HG03354 (cell line): ENCODE results near the gene GLIPR1L1.
"Not testable (repeated sequence)": the region's sequence is repeated elsewhere in the genome, so short reads cannot be mapped to it uniquely, and the experiment has no call there.

Source experiments
- ATAC-seq: cut with Tn5 transposase; IDR thresholded peaks from one replicate; pipeline ENCODE4 v1.9.1; 2021; ENCODE audit warnings: mild to moderate bottlenecking; ENCODE audit not compliant: unreplicated experiment, poor library complexity, severe bottlenecking

Gene GLIPR1L1

GRCh38 chr12:75346215-75346614, 11.7 kb downstream of the GLIPR1L1 start:
- not testable (repeated sequence) for ATAC-seq

DNA sequence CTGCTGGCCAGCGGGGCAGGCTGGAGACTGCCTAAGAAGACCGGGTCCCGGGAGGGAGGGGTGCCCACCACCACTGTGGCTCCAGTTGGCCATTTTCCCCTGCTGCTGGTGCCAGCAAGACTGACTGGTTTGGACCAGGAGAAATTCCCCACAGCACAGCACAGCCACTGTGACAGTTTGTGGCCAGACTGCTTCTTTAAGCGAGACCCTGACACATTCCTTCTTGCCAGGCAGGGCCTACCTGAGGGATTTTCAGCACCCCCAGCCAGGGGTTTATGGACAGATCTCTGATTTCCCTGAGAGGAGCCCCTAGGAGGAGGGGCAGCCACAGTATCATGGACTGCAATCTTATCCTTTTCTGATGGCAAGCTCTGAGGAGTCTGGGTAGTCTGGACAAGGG, 15.5 kb downstream of the GLIPR1L1 start:
- no peak for ATAC-seq

GRCh38 chr12:75350413-75350812, 15.9 kb downstream of the GLIPR1L1 start:
- no peak for ATAC-seq

GRCh38 chr12:75354011-75354410, 19.5 kb downstream of the GLIPR1L1 start:
- ATAC-seq = no peak

- no peak for ATAC-seq
These were observed 26.4 kb downstream of the GLIPR1L1 start for GRCh38 chr12:75360920-75361319.

DNA sequence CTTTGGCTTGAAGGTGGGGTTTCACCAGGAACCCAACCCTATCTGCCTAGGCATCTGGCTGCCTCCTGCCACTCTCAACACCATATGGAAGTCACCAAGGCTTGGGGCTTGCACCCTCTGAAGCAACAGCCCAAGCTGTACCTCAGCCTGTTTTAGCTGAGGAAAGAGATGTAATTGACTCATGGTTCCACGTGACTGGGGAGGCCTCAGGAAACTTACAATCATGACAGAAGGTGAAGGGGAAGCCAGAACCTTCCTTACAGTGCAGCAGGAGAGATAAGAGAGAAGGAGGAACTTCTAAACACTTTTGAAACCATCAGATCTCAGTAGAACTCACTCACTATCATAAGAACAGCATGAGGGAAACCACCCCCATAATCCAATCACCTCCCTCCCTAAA, 26.9 kb downstream of the GLIPR1L1 start:
- ATAC-seq = no peak

- no peak for ATAC-seq
These were observed 30.4 kb downstream of the GLIPR1L1 start for GRCh38 chr12:75364919-75365318.

GRCh38 chr12:75366629-75367028, 32.2 kb downstream of the GLIPR1L1 start:
- ATAC-seq = peak; percentile 55

DNA sequence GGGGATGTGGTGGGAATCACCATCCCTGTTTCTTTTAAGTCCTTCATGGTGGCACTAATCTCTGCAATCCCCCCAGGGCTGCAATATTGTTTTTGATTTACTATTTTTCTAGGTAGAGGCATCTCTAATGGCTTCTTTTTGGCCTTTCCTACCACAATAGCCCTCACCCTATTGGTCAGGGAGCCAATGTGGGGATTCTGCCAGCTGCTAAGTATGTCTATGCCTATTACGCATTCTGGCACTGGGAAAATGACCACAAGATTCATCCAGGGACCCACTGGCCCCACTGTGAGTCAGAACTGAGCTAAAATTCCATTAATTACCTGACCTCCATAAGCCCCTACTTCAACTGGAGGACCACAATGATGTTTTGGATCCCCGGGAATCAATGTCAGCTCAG, 40.5 kb downstream of the GLIPR1L1 start:
- no peak for ATAC-seq

DNA sequence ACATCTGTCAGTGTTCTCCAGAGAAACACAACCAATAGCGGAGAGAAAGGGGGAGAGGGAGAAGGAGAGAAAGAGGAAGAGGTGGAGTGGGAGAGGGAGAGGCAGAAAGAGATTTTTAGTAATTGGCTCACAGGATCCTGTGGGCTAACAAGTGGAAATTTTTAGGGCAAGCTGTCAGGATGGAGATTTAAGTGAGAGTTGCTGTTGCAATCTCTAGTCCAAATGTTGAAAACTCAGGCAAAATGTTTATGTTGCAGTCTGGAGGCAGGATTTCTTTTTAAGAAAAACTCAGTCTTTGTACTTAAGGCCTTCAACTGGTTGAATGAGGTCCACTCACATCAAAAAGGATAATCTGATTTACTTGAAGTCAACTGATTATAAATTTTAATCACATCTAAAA, 43.9 kb downstream of the GLIPR1L1 start:
- ATAC-seq = no peak

DNA sequence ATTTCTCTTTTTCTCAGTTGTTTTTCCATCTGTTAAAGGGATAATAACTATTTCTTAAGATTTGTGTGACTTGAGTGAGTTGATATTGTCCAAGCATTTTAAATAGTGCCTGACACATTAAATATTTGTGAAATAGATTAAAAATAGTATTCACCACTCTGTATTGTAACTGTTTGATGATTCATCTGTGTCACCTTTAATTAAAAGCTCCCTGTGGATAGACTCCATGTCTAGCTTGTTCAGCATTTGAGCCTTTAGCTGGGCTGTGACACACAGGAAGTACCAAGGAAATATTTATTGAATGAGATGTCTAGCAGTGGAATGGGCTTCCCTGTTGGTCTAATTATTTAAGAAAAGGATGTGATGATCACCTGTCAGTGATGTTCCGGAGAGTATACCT, 54.6 kb downstream of the GLIPR1L1 start:
- no peak for ATAC-seq

DNA sequence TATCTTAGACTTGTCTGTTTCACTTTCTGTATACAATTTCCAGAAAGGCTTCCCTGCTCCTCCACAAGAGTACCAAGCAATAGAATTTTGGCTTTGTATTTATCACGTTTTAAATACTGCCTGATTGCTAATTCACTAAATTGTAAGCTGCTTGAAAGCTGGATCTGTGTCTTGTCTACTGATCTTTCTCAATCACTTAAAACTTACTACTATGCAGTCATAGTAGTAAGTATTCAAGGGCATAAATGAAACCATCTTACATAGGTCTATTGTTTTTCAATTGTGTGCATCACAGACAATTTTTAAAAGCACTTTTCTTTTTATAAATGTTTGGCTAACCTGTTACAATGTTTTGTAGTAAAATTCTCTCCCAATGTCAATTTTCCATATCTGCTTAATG, 55.2 kb downstream of the GLIPR1L1 start:
- no peak for ATAC-seq

DNA sequence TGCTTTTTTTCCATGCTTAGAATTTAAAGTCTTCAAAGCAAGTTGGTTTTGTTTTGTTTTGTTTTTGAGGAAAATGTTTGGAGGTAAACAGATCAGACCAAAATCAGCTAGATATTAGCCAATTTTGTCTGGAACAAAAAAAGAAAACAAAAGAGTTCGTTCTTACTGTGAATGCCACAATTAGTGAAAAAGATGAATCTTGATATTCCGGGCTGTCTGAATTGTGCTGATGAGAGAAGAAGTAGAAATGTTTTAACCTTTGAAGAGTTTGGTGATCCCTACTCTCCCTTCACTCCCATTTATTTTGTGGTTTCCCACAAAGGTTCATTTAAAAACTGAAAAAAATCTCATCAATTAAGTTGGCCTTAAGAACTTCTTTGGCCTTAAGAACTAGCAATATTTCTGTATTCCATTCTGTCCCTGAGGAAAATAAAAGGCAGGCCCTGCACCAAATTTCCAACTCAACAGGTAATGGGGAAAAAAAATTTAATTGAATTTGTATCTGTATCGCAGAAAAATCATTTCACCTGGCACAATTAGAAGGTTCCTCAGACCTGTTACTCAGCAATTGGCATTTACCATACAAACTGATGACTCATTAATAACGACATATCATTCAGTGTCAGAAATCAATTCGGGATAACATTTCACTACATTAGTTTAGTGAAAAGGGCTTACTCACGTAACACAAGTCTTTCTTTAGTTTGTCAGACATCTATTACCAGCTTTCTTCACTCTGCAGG, 55.9 kb downstream of the GLIPR1L1 start:
- no peak for ATAC-seq

- ATAC-seq = peak; percentile 98
These were observed 56.5 kb downstream of the GLIPR1L1 start, which contains the start of gene GLIPR1L2 for GRCh38 chr12:75390899-75391538. TSS of gene GLIPR1L2 (plus strand) at chr12:75391089. CDS start at chr12:75391117, 28 bp downstream.

DNA sequence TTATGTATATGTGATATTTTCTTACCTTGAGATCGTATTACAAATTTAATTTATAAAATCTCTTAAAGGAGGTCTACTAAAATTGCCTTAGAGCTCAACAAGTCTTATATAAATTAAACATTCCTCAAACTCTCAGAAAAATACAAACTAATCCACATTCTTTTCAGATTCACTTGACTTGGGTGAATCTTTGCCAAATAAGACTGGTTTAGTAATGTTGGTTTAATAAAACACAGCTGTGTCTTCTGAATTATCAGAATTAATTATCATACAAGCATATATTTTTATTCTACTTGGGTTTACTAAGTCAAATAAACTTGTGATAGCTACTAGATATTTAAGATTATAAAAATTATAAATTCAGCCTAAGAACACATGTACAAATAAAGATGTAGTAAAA, 69.8 kb downstream of the GLIPR1L1 start:
- ATAC-seq = no peak

- no peak for ATAC-seq
These were observed 73.2 kb downstream of the GLIPR1L1 start for GRCh38 chr12:75407683-75408082.

GRCh38 chr12:75409830-75410229, 75.4 kb downstream of the GLIPR1L1 start:
- no peak for ATAC-seq

GRCh38 chr12:75414671-75415070, 80.2 kb downstream of the GLIPR1L1 start:
- no peak for ATAC-seq

DNA sequence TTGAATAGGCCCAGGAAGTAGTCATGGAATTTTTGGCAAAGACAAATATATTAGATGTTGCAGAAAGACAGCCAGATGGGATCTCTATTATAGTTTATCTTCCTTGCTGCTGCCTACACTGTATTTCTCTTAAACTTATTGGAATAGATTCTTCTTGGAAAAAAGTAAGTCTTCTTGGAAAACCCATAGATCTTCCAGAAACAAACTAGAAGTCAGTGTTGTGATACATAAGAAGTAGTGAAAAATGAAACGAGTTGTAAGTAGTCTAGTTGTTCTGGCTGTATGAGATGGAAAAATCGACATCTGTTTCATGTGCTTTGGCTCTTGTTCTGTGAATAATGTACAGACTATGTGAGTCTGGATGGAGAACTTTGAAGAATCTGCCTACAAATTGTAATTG, 85.4 kb downstream of the GLIPR1L1 start:
- ATAC-seq = no peak
